Posterior vena cava (tissue), 2 donors: Measurements from ENCODE around the gene DVL1. TPM values are rescaled to one million over a fixed set of nuclear protein-coding genes. Genes with fewer than 3 reads are reported as not detected.

Experiments used
- DNase-seq: peaks from one replicate; pipeline ENCODE4 v3.0.0-alpha.2; 2020; ENCODE audit warnings: low spot score
- intact Hi-C, 2 donors: fragments of 100-400 bp; cut with DNase I; formaldehyde crosslinking; loops; one replicate each; pipeline versions ENCODE4 v1.14.1 to v1.14.2; 2022 to 2023
- total RNA-seq, 2 donors: library from RNA; stranded (reverse); fragmentation: NEBNext Ultra II Directional; extraction: Animal tissue kit (Norgen Biotek cat#: 25700); gene quantifications; one replicate each; pipeline ENCODE4 v1.2.1, GENCODE V29; 2021
- donor health status: DM: yes; HTN: yes; CAD: no.
- donor health status: DM: yes; HTN: yes; CAD: no.

DVL1 gene
- total RNA-seq, 2 donors from 2014 or later: 45.9 to 61.9 TPM

DNA sequence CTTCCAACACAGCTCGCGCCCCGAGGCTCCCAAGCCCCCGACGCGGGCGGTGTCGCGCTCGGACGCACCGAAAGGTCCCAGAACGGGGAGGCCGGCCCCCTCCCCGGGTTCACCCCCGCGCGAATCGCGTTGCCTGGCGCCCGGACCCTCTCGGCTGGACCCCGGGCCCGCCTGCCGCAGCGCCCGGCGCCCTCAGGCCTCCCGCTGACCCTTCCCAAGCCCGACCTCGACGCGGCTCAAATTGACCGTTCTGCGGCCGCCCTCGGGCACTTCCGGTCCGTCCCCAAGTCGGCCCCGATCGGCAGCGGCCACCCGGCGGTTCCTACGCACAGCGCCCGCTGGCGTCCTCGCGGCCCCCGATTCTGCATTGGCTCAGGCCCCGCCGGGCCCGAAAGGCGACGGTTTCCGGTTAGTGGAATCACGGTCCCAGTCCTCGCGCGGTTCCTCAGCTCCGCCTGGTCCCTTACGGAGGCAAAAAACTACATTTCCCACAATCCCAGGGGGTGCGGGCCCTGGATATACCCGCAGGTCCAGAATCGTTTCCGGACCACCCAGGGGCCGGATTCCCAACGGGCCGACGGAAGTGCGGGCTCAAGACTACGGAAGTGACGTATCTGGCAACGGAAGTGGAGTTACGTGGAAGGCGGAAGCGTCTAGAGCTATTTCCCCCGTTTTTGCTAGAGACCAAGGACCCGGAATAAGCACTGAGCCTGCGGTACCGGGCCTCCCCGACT is 25.9 kb upstream of the DVL1 start, which contains the start of gene AURKAIP1:
Gene AURKAIP1 (minus strand): TSS at position 279 of the 734 bp plus-strand sequence. CDS start 451 bp downstream, outside the sequence.
- peak; percentile 99 for DNase-seq
- intact Hi-C loops: loop anchor here in 1 of 2 donors (10.0 kb wide), 1 partner anchor 130 kb away; no protein-coding TSS in a partner anchor

DNA sequence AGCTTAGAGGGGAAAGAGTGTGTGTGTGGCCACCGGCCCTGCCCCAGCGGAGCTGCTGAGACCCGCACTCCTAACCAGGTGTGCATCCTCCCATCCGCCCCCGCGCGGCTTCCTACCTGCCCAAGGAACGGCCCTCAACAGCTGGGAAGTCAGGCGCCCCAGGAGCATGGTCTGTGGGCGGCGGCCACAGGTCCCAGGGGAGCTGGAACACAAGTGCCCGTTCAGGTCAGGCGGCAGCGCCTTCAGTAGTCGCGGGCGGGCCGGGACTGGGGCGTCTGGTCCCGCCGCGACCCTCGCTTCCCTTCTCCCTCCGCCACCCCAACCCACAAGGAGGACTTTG is 25.3 kb upstream of the DVL1 start:
- DNase-seq: no peak
- intact Hi-C loops: loop anchor here in 1 of 2 donors (10.0 kb wide), 1 partner anchor 130 kb away; no protein-coding TSS in a partner anchor

DNA sequence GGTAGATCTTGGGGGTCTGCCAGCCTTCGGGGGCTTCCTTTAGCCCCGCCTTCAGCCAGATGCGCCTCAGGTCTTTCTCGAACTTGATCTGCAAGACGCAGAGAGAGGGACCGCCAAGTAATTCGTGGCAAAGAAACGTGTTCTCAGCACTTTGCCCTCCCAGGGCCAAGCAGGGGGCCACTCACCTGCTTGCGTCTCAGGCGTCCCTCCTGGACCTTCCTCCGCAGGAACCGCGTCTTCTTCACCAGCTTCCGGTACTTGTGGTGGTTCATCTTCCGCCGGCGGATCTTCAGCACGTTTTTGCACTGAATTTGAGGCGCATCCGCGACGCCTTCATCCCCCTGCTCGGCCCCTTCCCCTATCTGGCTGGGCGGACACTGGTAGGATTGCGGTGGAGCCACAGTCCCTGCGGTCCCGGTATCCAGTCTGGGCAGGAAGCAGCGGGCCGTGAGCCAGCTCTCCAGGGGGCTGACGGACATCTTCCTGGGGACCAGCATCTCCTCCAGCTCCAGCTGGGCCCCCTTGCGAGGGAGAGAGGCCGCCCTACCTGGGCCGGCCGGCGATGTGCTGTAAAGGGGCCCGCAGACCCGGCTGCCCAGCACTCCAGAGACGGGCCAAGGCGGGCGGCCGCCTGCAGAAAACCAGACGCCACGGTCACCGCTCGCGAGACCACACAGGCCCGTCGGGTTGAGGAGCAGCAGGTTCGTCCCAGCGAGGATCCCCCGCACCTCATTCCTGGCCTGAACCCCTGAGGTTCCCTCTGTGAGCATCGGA is 24.8 kb upstream of the DVL1 start:
- intact Hi-C loops: loop anchor here in 1 of 2 donors (10.0 kb wide), 1 partner anchor 131 kb away; no protein-coding TSS in a partner anchor
- peak; percentile 80 for DNase-seq

GRCh38 chr1:1373051-1373814 is 24.0 kb upstream of the DVL1 start:
- peak; percentile 79 for DNase-seq
- intact Hi-C loops: loop anchor here in 1 of 2 donors (10.0 kb wide), 1 partner anchor 132 kb away; no protein-coding TSS in a partner anchor

GRCh38 chr1:1371746-1372711 is 22.8 kb upstream of the DVL1 start:
- DNase-seq: peak; percentile 88
- intact Hi-C loops: loop anchor here in 1 of 2 donors (10.0 kb wide), 1 partner anchor 133 kb away; no protein-coding TSS in a partner anchor

DNA sequence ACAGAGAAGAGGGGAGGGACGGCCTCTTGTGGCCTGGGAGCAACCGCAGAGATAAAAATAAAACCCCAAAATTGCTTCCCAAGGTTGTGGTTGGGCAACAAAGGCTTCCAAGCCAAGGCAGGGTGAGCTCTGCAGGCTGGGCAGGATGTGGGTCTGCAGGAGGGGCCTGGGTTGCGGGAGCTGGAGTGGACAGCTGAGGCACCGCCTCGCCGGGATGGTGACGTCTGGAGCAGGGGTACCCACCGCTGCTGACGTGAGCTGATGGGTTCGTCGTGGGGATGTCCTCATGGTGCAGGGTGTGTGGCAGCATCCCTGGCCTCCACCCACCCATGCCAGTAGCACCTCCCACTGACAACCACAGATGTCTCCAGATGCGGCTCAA is 22.1 kb upstream of the DVL1 start:
- no peak for DNase-seq
- intact Hi-C loops: loop anchor here in 1 of 2 donors (10.0 kb wide), 1 partner anchor 133 kb away; no protein-coding TSS in a partner anchor

DNA sequence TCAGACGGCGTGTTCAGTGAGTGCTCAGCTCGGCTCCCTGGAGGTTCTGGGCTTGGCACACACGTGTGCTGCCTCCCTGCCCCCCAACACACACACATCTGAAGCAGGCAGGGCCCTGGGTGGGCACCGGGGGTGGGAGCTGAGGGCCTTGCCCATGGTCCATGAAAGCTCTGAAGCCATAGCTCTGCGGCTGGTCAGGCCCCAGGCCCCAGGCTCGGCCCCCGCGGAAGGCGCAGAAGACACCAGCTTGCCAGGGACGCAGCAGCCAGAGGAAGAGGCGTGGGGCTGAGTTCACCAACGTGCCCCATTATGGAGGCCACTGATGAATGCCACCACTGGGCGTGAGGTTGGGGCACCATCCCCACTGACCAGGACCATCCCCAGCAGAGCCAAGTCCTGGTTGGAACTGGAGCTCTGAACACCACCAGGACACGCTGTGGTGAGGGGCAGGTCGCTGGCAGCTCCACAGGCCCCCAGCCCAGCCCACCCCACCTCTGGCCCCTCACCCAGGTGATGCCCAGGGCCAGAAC is 21.6 kb upstream of the DVL1 start:
- intact Hi-C loops: loop anchor here in 1 of 2 donors (10.0 kb wide), 1 partner anchor 134 kb away; no protein-coding TSS in a partner anchor
- DNase-seq: peak; percentile 83

DNA sequence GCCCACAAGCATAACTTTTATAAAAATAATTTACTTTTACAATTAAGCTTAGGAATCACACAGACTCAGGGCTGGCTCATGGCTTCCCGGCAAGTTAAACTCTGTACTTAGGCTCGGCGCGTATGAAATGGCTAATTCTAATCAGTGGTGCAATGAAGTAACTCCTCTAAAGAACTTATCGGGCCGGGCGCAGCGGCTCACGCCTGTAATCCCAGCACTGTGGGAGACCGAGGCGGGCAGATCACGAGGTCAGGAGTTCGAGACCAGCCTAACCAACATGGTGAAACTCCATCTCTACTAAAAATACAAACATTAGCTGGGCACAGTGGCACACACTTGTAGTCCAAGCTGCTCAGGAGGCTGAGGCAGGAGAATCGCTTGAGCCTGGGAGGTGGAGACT is 20.9 kb upstream of the DVL1 start:
- intact Hi-C loops: loop anchor here in 1 of 2 donors (10.0 kb wide), 1 partner anchor 135 kb away; no protein-coding TSS in a partner anchor
- DNase-seq: peak; percentile 53

- DNase-seq: no peak
- intact Hi-C loops: no loop called here
These were observed 18.1 kb upstream of the DVL1 start for GRCh38 chr1:1367315-1367714.

DNA sequence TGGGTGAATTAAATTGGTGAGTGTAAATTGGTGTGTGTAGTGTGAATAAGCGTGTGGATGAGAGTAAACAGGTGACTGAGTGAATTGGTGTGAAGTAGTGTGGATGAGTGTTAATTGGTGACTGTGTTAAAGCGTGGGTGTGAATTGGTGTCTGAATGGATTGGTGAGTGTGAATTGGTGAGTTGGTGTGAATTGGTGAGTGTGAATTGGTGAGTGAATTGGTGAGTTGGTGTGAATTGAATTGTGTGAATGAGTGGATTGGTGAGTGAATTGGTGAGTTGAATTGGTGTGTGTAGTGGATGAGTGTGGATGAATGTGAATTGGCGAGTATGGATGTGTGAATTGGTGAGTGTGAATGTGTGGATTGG is 17.5 kb upstream of the DVL1 start:
- no peak for DNase-seq
- intact Hi-C loops: no loop called here

GRCh38 chr1:1365875-1366698 is 16.9 kb upstream of the DVL1 start:
- DNase-seq: no peak
- intact Hi-C loops: no loop called here

DNA sequence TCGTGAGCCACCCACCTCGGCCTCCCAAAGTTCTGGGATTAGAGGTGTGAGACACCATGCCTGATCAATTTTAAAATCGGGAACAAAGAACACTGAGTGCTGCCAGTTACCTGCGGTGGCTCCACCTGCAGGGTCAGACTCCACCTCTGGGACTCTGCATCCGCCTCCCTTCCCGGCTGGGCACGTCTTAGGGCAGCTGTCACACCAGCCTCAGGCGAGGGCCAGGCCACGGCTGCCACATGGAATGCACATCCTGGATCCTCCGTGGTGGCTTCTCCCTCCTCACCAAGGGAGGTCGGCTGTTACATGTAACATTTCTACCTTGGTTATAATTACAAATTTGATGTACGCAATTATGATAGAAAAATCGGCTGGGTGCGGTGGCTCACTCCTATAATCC is 15.0 kb upstream of the DVL1 start:
- intact Hi-C loops: no loop called here
- DNase-seq: no peak

GRCh38 chr1:1361982-1362423 is 12.8 kb upstream of the DVL1 start:
- DNase-seq: no peak
- intact Hi-C loops: no loop called here

DNA sequence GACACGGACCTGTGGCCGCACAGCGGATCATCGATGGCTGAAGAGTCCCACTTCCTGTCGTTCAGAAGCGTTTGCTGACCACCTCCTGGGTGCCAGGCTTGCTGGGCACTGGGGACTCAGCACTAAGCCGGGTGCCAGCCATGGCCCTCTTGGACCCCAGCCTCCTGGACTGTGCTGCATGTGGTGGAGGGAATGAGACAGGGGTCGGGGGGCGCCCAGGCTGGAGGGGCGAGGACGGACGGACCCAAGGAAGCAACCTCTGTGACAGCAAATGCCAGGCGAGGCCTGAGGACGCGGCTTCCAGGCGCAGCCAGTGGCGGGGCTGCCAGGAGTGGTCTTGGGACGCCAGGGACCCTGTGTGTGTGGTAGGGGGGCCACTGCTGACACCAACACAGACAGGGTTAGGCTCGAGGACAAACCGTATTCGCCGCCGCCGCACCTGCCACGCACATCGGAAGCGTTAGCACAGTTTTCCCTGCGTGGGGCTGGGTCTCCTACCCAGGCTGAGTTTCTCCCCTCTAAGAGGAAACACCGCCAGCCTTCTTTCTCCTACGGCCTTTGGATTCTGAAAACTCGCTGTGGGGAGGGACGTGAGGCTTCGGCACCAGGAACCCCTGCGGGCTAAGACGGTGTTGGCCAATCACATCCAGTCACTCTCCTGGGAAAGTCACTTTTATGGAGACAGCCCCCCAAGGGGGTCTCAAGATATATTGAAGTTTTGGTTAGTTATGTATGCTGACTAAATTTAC is 12.2 kb upstream of the DVL1 start:
- intact Hi-C loops: no loop called here
- DNase-seq: no peak

DNA sequence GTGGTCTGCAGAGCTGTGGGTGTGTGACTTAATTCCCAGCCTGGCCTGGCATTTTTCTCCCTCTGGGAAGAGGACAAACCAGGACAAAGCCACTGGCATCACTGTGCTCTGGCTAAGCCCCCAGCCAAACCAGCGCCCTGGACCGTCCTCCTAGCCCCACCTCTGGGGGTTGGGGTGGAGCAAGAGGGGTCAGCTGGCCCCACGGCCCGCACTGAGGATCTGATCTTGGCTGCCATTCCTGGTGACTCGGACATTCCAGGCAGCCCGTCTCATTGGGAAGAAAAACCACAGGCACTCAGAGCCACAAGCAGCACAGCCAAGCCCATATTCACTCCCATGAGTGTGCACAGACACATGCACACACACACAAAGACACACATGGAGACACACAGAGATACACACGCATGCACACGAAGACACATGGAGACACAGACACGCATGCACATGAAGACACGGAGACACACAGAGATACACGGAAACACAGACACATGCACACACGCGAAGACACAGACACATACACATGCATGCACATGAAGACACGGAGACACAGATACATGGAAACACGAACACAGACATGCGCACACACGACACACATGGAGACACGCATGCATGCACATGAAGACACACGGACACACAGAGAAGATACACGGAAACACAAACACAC is 11.4 kb upstream of the DVL1 start:
- intact Hi-C loops: no loop called here
- peak; percentile 95 for DNase-seq
